ENCODE results near the gene ACSL4.

Gene ACSL4

GRCh38 chrX:109695637-109696036 is 37.4 kb downstream of the ACSL4 start:
- no peak for DNase-seq (ENCODE audit: extremely low read depth, low read depth)
- TF ChIP-seq CTCF (IDR thresholded peaks at IDR 0.05; ENCODE audit: low read depth, low read length) = no peak

- DNase-seq (ENCODE audit: extremely low read depth, low read depth) = no peak
Observed at GRCh38 chrX:109691752-109692151, 41.3 kb downstream of the ACSL4 start.

GRCh38 chrX:109691277-109691676 is 41.8 kb downstream of the ACSL4 start:
- no peak for TF ChIP-seq CTCF (IDR thresholded peaks at IDR 0.05; ENCODE audit: low read depth, low read length)
- DNase-seq (ENCODE audit: extremely low read depth, low read depth) = no peak

More at GRCh38 chrX:109691752-109692151, 41.3 kb downstream of the ACSL4 start:
- no peak for TF ChIP-seq CTCF (IDR thresholded peaks at IDR 0.05; ENCODE audit: low read depth, low read length)

GRCh38 chrX:109687903-109688302 is 45.2 kb downstream of the ACSL4 start:
- DNase-seq (ENCODE audit: extremely low read depth, low read depth) = no peak
- TF ChIP-seq CTCF (IDR thresholded peaks at IDR 0.05; ENCODE audit: low read depth, low read length) = no peak

- TF ChIP-seq CTCF (IDR thresholded peaks at IDR 0.05; ENCODE audit: low read depth, low read length) = no peak
- DNase-seq (ENCODE audit: extremely low read depth, low read depth) = no peak
Observed at GRCh38 chrX:109685656-109686078, 47.4 kb downstream of the ACSL4 start.

GRCh38 chrX:109684136-109684535 is 48.9 kb downstream of the ACSL4 start:
- TF ChIP-seq CTCF (IDR thresholded peaks at IDR 0.05; ENCODE audit: low read depth, low read length) = no peak

GRCh38 chrX:109681475-109682081 is 51.5 kb downstream of the ACSL4 start:
- TF ChIP-seq CTCF (IDR thresholded peaks at IDR 0.05; ENCODE audit: low read depth, low read length) = no peak
- no peak for DNase-seq (ENCODE audit: extremely low read depth, low read depth)

More at GRCh38 chrX:109684136-109684535, 48.9 kb downstream of the ACSL4 start:
- no peak for DNase-seq (ENCODE audit: extremely low read depth, low read depth)

All from AG09319 (cell line).